ENCODE results near the gene MACROH2A1. TPM values are rescaled to one million over a fixed set of nuclear protein-coding genes. Genes with fewer than 3 reads are reported as not detected.

Gene MACROH2A1
- total and polyA plus RNA-seq, 4 donors, result 135 to 191 (median 179) TPM

GRCh38 chr5:135383803-135384495, 15.1 kb downstream of the MACROH2A1 start:
- H3K27ac ChIP-seq (ENCODE audit: low read depth, low read length), result no peak overlapping the region
- no peak overlapping the region for H3K4me3 ChIP-seq (ENCODE audit: low read depth, low read length)
- H3K4me1 ChIP-seq (ENCODE audit: control insufficient read depth, insufficient read depth, low read length), result peaks cover 3% of the 10 kb centered on the region
- H3K9me3 ChIP-seq (ENCODE audit: control insufficient read depth, insufficient read depth, low read length), result no peaks in the 10 kb centered on the region
- peaks cover 46% of the 10 kb centered on the region for H3K36me3 ChIP-seq (ENCODE audit: control insufficient read depth, insufficient read depth, low read length)
- DNase-seq (ENCODE audit: low read depth in 4 of 6, low spot score in 6 of 6), result no peak
- WGBS (ENCODE audit: insufficient coverage), result 90% methylated on average over 2 of the region's 3 CpGs
- H3K27me3 ChIP-seq (ENCODE audit: control insufficient read depth, insufficient read depth, low read length), result no peaks in the 10 kb centered on the region

DNA sequence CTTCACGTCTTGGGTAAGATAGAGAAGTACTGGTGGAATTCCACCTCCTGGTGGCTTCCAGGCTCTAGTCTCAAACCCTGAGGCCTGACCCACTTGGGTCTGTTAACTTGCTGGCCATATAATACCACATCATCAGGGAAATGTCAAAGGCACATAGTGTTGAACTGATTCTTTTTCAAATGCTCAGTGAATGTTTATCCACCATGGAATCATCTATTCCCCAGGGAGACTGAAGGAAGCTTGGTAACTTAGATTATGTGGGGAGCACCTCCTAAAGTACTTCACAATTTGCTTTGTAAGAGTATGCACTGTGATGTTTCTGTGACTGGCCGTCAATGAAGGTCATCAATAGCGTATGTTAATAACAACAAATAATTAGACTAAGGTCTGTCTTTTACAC, 16.1 kb downstream of the MACROH2A1 start:
- no peak overlapping the region for H3K27ac ChIP-seq (ENCODE audit: low read depth, low read length)
- H3K4me3 ChIP-seq (ENCODE audit: low read depth, low read length), result no peak overlapping the region
- no peaks in the 10 kb centered on the region for H3K27me3 ChIP-seq (ENCODE audit: control insufficient read depth, insufficient read depth, low read length)
- no peaks in the 10 kb centered on the region for H3K9me3 ChIP-seq (ENCODE audit: control insufficient read depth, insufficient read depth, low read length)
- DNase-seq (ENCODE audit: low read depth in 4 of 6, low spot score in 6 of 6), result no peak
- no CpG with 5 or more reads among the region's 3 CpGs for WGBS (ENCODE audit: insufficient coverage)
- H3K36me3 ChIP-seq (ENCODE audit: control insufficient read depth, insufficient read depth, low read length), result peaks cover 48% of the 10 kb centered on the region
- H3K4me1 ChIP-seq (ENCODE audit: control insufficient read depth, insufficient read depth, low read length), result peaks cover 3% of the 10 kb centered on the region

DNA sequence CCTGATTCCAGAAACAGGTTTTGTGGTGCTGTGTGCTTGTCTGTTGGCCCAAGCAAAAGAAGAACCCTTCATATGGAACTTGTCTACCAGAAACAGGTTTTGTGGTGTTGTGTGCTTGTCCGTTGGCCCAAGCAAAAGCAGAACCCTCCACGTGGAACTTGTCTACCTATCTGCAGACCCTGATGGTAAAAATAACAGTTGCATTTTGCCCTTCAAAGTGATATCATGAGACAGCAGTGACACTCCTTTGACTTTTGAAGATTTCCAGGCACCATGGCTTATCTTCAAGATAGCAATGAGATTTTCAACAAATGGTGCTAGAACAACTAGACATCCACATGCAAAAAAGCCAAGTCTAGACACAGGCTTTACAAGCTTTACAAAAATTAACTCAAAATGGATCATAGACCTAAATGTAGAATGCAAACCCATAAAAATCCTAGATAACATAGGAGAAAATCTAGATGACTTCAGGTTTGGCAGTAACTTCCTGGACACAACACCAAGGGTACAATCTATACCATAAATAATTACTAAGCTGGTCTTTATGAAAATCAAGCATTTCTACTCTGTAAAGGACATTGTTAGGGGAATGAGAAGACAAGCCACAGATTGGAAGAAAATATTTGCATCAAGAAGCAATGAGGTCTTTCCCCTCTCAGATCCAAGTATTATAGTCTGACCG, 16.8 kb downstream of the MACROH2A1 start:
- no peaks in the 10 kb centered on the region for H3K9me3 ChIP-seq (ENCODE audit: control insufficient read depth, insufficient read depth, low read length)
- H3K4me1 ChIP-seq (ENCODE audit: control insufficient read depth, insufficient read depth, low read length), result peaks cover 3% of the 10 kb centered on the region
- no peak overlapping the region for H3K27ac ChIP-seq (ENCODE audit: low read depth, low read length)
- H3K27me3 ChIP-seq (ENCODE audit: control insufficient read depth, insufficient read depth, low read length), result no peaks in the 10 kb centered on the region
- H3K36me3 ChIP-seq (ENCODE audit: control insufficient read depth, insufficient read depth, low read length), result peaks cover 50% of the 10 kb centered on the region
- DNase-seq (ENCODE audit: low read depth in 4 of 6, low spot score in 6 of 6), result no peak
- 100% methylated on average over 3 of the region's 3 CpGs for WGBS (ENCODE audit: insufficient coverage)
- no peak overlapping the region for H3K4me3 ChIP-seq (ENCODE audit: low read depth, low read length)

GRCh38 chr5:135379046-135379654, 19.9 kb downstream of the MACROH2A1 start:
- WGBS (ENCODE audit: insufficient coverage), result 73% methylated on average over 5 of the region's 7 CpGs
- Histone ChIP-seq H3K27me3 (ENCODE audit: control insufficient read depth, insufficient read depth, low read length) (no peaks in the 10 kb centered on the region), H3K36me3 (ENCODE audit: control insufficient read depth, insufficient read depth, low read length) (peaks cover 32% of the 10 kb centered on the region), H3K4me3 (ENCODE audit: low read depth, low read length) (no peak overlapping the region), H3K4me1 (ENCODE audit: control insufficient read depth, insufficient read depth, low read length) (peaks cover 3% of the 10 kb centered on the region), H3K9me3 (ENCODE audit: control insufficient read depth, insufficient read depth, low read length) (no peaks in the 10 kb centered on the region), H3K27ac (ENCODE audit: low read depth, low read length) (no peak overlapping the region)
- no peak for DNase-seq (ENCODE audit: low read depth in 4 of 6, low spot score in 6 of 6)

- H3K27ac ChIP-seq (ENCODE audit: low read depth, low read length), result no peak overlapping the region
- no peaks in the 10 kb centered on the region for H3K27me3 ChIP-seq (ENCODE audit: control insufficient read depth, insufficient read depth, low read length)
- peaks cover 7% of the 10 kb centered on the region for H3K4me1 ChIP-seq (ENCODE audit: control insufficient read depth, insufficient read depth, low read length)
- 88% methylated on average over 13 of the region's 17 CpGs for WGBS (ENCODE audit: insufficient coverage)
- DNase-seq (ENCODE audit: low read depth in 4 of 6, low spot score in 6 of 6), result no peak
- no peaks in the 10 kb centered on the region for H3K9me3 ChIP-seq (ENCODE audit: control insufficient read depth, insufficient read depth, low read length)
- peaks cover 35% of the 10 kb centered on the region for H3K36me3 ChIP-seq (ENCODE audit: control insufficient read depth, insufficient read depth, low read length)
- no peak overlapping the region for H3K4me3 ChIP-seq (ENCODE audit: low read depth, low read length)
These were observed 21.0 kb downstream of the MACROH2A1 start for GRCh38 chr5:135377751-135378680.

- Histone ChIP-seq H3K27me3 (ENCODE audit: control insufficient read depth, insufficient read depth, low read length) (no peaks in the 10 kb centered on the region), H3K36me3 (ENCODE audit: control insufficient read depth, insufficient read depth, low read length) (peaks cover 37% of the 10 kb centered on the region), H3K4me3 (ENCODE audit: low read depth, low read length) (no peak overlapping the region), H3K27ac (ENCODE audit: low read depth, low read length) (no peak overlapping the region), H3K4me1 (ENCODE audit: control insufficient read depth, insufficient read depth, low read length) (peaks cover 7% of the 10 kb centered on the region), H3K9me3 (ENCODE audit: control insufficient read depth, insufficient read depth, low read length) (no peaks in the 10 kb centered on the region)
- WGBS (ENCODE audit: insufficient coverage), result 87% methylated on average over 11 of the region's 13 CpGs
- DNase-seq (ENCODE audit: low read depth in 4 of 6, low spot score in 6 of 6), result no peak
These were observed 21.9 kb downstream of the MACROH2A1 start for GRCh38 chr5:135376961-135377624.

- H3K27ac ChIP-seq (ENCODE audit: low read depth, low read length), result no peak overlapping the region
These were observed 23.8 kb downstream of the MACROH2A1 start for GRCh38 chr5:135375040-135375793.

GRCh38 chr5:135373736-135374515, 25.1 kb downstream of the MACROH2A1 start:
- 36% methylated on average over 6 of the region's 7 CpGs for WGBS (ENCODE audit: insufficient coverage)
- peaks cover 36% of the 10 kb centered on the region for H3K36me3 ChIP-seq (ENCODE audit: control insufficient read depth, insufficient read depth, low read length)
- no peak overlapping the region for H3K27ac ChIP-seq (ENCODE audit: low read depth, low read length)
- DNase-seq (ENCODE audit: low read depth in 4 of 6, low spot score in 6 of 6), result peak in 1 of 6 donors; percentile 22
- no peak overlapping the region for H3K4me3 ChIP-seq (ENCODE audit: low read depth, low read length)
- H3K9me3 ChIP-seq (ENCODE audit: control insufficient read depth, insufficient read depth, low read length), result no peaks in the 10 kb centered on the region
- H3K27me3 ChIP-seq (ENCODE audit: control insufficient read depth, insufficient read depth, low read length), result no peaks in the 10 kb centered on the region
- peaks cover 7% of the 10 kb centered on the region for H3K4me1 ChIP-seq (ENCODE audit: control insufficient read depth, insufficient read depth, low read length)

More at GRCh38 chr5:135375040-135375793, 23.8 kb downstream of the MACROH2A1 start:
- no peaks in the 10 kb centered on the region for H3K27me3 ChIP-seq (ENCODE audit: control insufficient read depth, insufficient read depth, low read length)
- peaks cover 7% of the 10 kb centered on the region for H3K4me1 ChIP-seq (ENCODE audit: control insufficient read depth, insufficient read depth, low read length)
- H3K9me3 ChIP-seq (ENCODE audit: control insufficient read depth, insufficient read depth, low read length), result no peaks in the 10 kb centered on the region
- WGBS (ENCODE audit: insufficient coverage), result 87% methylated on average over 5 of the region's 6 CpGs
- H3K36me3 ChIP-seq (ENCODE audit: control insufficient read depth, insufficient read depth, low read length), result peaks cover 34% of the 10 kb centered on the region
- no peak overlapping the region for H3K4me3 ChIP-seq (ENCODE audit: low read depth, low read length)
- DNase-seq (ENCODE audit: low read depth in 4 of 6, low spot score in 6 of 6), result peak in 1 of 6 donors; percentile 26
